Stimulated activated CD4-positive, alpha-beta T cell treated with anti-CD3 and anti-CD28 coated beads, TNF-alpha, amount 100 ng/mL, for 1 hour (primary cell): ENCODE results near the gene DAB2IP.

Experiments
- DNase-seq, 3 donors: peaks; one replicate each; pipeline ENCODE4 v3.0.0-alpha.2; 2020; ENCODE audit warnings: low read depth in 3 of 3, low spot score in 1 of 3

DAB2IP gene

DNA sequence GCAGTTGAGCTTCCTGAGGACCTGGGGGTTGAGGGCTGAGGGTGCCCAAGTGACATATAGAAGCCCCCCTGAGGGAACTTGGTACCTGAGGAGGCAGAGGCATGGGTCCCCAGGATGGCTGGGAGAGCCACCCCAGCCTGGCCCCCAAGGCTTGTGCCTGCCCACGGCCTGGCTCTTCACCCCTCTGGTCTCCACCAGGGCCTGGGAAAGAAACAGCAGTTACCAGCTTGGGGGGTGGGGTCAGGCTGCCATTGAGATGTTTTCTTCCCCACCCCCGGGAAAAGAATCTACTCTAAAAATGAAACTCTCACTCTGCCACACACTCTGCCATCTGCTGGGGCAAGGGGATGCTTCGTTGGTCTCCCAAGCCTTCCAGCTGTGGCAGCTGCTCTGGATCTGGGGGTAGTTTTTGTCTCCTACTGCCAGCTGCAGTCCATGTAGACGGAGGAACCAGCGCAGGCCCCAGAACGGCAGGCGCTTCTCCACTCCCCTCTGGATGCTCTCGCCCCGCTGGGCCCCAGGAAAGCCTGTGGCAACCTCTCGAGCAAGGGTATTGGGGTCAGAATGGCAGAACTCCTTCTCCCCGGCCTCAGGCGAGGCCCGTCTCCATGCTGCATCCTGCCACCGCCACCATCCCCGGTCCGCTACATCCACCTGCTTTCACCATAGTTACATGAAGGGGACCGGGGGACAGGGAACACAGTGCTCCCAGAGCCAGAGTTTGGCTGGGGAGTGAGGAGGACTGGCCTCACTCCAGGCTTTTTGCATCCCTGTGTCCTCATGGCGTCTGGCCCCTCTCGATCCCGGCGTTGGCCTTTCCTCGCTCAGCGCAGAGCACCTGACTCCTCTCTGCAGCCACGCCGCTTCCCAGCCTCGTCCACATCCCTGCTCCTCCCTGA, 123.5 kb downstream of the DAB2IP start:
- no peak for DNase-seq

- no peak for DNase-seq
Observed at GRCh38 chr9:121776001-121776738, 124.7 kb downstream of the DAB2IP start.

DNA sequence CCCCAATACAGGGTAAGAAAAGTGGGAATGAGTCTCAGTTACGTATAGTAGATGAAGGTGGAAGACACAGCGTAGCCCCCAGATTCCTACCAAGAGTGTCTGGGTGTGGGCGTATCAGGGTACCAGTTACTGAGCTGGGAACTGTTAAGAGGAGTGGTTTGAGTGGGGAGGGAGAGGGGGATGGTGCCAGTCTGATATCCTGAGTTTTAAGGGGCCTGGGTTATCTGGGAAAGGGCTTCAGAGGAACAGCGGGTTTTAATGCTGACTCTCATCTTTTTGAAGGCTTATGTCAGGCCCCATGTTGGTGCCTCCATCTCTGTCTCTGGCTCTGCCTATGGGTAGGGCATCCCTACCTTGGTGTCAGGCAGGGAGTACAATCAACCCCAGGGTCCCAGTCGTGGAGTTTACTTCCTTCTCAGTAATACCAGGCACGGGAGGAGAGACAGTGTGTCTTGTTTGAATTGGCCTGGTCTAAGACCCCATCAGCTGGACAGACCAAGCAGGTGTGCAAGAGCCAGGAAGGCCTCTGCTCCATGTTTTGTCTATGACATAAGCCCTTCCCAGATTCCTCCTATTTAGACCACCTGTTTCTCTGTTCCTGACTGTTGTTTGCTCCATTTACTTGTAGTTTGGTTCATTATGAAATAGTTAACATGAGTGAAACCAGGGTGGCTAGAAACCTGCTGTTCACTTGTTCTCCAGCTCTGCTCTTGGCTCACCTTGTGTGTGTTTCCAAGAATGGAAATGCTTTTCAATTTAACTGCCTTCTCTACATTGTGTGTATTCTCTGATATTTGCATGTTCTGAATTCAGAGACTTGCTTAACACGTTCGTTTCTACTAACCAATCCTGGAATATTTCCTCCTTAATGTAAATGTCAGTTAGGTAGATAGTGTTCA, 125.6 kb downstream of the DAB2IP start:
- no peak for DNase-seq

DNA sequence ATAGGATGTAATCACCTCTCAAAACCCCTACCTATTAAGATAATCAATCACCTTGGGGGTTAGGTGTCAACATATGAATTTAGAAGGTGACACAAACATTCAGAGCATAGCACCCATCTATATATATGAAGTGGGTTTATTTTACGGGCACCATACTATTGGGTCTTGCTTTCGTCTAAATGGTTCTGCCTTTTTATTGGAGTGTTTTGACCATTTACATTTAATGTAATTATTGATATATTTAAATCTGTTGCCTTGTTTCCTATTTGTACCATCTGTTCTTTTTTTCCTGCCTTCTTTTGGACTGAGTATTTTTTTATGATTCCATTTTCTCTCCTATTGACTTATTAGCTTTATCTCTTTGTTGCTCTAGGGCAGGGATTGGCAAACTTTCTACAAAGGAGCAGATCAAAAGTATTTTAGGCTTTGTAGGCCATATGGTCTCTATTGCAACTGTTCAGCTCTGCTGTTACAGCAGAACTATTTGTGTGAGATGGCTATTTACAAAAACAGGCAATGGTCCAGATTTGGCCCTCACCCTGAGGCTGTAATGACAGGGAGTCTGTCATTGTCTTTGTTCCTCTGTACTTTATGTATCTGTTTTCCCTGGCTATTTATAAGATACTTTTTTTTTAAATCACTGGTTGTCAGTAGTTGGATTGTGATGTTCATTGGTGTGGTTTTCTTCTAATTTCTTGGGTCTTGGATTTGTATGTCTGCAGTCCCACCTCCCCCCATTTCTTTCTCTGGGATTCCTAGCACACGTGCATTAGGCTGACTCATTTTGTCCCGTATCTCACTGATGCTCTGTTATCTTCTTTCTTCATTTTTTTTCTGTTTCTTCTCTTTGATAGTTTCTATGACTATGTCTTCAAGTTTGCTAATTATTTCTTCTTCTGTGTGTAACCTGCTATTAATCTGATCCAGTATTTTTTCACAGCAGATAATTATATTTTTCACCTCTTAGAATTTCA, 127.1 kb downstream of the DAB2IP start:
- DNase-seq: no peak

GRCh38 chr9:121779381-121780117, 128.1 kb downstream of the DAB2IP start:
- no peak for DNase-seq

- DNase-seq: no peak
Observed at GRCh38 chr9:121780177-121781040, 129.0 kb downstream of the DAB2IP start.

DNA sequence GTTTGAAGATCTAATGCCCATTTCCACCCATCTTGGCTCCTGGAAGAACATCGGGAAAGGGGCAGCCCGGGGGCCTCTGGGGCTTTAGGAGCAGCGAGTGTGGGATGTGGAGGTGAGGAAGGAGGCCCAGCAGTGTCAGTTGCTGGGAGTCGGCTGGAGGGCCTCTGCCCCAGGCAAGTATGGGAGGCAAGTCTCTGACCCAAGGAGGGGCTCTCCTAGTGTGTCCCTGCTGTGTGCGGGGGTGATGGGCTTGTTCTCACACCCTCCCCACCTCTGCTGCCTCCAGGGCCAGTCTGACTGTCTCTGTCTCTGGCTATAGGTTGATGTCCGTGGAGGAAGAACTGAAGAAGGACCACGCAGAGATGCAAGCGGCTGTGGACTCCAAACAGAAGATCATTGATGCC, 129.7 kb downstream of the DAB2IP start:
- DNase-seq: no peak

GRCh38 chr9:121781701-121782464, 130.4 kb downstream of the DAB2IP start:
- no peak for DNase-seq

GRCh38 chr9:121782514-121783110, 131.2 kb downstream of the DAB2IP start:
- DNase-seq: no peak

DNA sequence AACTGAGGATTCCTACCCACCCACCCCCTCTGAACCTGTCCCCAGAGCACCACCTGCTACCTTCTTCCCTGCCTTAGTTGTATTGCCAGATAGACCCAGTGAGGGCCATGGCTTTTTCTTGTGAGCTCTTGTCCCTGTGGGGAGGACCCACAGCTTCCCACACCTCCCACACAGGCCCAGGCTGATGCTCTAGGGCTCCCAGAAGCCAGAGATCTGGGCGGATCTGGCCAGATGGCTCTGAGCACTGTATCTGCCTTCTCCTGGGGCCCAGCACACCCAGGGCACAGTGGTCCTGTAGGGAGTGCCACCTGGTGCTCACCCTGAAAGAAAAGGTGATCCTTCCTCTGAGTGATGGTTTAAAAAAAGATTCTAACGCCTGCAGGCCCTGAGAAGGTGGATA, 131.7 kb downstream of the DAB2IP start:
- no peak for DNase-seq

DNA sequence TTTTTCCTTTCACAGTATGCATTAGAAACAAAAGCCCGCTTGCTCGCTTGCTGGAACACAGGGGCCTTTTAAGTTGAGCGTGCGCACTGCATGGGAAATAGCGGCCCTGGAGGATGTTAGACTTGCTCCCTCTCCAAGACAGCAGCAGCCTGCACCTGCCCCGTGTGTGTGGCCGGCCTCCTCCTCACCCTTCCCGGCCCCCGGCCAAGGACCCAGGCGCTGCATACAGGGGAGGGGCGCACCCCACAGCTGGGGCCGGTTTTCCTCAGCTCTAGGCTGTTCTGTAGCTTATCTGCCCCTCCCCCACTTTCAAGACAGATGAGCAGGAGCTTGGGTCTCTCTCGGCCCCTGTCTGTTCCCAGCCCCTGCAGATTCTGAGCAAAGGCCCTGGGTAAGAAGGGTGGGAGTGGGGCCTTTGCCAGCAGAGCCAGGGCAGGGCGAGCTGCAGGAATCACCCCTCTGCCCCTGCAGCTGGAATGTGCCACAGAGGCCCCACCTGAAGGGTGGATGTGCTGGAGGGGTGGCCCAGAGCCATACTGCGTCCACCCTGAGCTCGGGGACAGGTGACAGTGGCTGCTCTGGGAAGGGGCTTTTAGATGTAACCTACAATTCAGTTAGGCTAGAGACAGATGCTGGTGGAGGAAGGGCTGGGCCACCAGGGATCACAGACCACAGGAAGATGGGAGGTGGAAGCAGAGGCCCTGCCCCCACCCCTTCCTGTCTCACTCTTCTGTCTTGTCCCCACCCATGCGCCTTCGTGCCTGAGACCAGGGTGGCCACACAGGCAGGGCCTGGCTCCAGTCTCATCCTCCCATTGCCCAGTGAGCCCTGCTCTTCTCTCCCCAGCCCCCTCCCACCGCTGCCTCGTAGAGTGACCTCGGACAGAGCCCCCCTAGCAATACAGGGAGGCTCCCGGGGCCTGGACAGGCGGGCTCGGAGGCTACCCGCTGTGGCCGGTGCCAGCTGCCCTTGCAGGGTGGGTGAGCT, 132.4 kb downstream of the DAB2IP start:
- no peak for DNase-seq

DNA sequence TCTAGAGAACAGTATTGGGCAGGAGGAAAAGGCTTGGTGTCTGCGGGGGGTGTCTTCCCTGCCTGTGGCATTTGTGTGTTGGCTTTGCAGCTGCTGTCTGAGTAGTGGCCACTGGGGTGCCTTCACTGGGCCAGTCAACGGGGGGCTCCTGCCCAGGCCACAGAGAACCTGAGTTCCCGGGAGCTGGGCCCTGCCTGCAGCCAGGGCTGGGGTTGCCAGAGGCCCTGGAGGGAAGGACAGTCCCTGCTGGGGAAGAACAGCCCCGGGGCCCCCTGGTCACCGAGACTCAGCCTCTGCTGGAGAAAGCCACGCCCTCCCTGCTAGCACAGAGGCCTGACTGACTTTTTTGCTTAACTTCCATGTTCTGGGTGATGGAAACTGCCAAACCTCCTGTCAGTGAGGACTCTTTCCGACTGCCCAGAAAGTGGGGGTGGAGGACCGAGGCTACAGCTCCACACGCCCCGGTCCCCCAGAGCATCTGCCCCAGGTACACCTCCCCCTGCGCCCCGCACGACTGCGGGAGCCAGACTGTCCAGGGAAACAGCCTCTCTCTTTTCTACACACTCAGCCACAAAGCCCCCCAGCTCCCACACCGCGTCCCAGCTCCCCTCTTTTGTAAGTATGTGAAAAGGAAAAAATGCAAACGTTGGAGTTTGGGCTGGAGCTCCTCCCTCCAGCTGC, 133.4 kb downstream of the DAB2IP start:
- DNase-seq: no peak

GRCh38 chr9:121785673-121786542, 134.5 kb downstream of the DAB2IP start:
- DNase-seq: no peak

DNA sequence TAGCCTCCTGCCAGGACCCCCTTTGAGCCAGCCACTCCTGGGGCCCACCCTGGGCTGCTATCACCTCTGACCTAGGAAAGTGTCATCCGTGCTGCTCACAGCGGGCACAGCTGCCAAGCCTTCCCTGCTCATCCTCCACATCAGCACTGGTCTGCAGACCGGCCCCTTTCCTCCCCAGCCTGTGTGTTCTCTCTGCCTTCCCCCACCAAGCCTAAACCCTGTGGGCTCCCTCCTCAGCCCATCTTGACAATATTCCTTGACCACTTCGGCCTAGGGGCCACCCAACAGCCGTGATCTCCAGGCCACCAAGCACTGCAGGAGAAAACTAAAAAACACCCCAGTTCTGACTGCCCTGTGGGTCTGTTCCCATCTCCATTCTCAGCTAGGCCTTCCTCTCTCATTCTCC, 135.1 kb downstream of the DAB2IP start:
- no peak for DNase-seq

GRCh38 chr9:121786998-121787422, 135.6 kb downstream of the DAB2IP start:
- no peak for DNase-seq
